Renal pelvis (tissue), 4 donors: ENCODE measurements around the gene FNDC3B. TPM values are rescaled to one million over a fixed set of nuclear protein-coding genes. Genes with fewer than 3 reads are reported as not detected.

ENCODE experiments used
- DNase-seq: peaks from one replicate; pipeline ENCODE4 v3.0.0-alpha.2; 2013
- polyA plus RNA-seq, 3 donors: library from polyadenylated mRNA; unstranded; fragments of 120-200 nt; gene quantifications; one replicate each; pipeline ENCODE4 v1.2.1, GENCODE V29; 2013; ENCODE audit not compliant: insufficient read length in 3 of 3

Gene FNDC3B
- polyA plus RNA-seq, 3 donors = 52.8 to 61.6 (median 59.7) TPM

GRCh38 chr3:172259111-172259541 lies 219.7 kb downstream of the FNDC3B start:
- peak; percentile 23 for DNase-seq

- DNase-seq = peak; percentile 37
Observed at GRCh38 chr3:172259726-172260248, 220.4 kb downstream of the FNDC3B start.

- no peak for DNase-seq
Observed at GRCh38 chr3:172260381-172260780, 221.0 kb downstream of the FNDC3B start.

GRCh38 chr3:172261054-172261453 lies 221.7 kb downstream of the FNDC3B start:
- no peak for DNase-seq

- no peak for DNase-seq
Observed at GRCh38 chr3:172262991-172263608, 223.7 kb downstream of the FNDC3B start.

- no peak for DNase-seq
Observed at GRCh38 chr3:172263781-172264486, 224.6 kb downstream of the FNDC3B start.

GRCh38 chr3:172266103-172266502 lies 226.7 kb downstream of the FNDC3B start:
- DNase-seq = no peak

GRCh38 chr3:172268425-172268824 lies 229.0 kb downstream of the FNDC3B start:
- DNase-seq = no peak

- DNase-seq = no peak
Observed at GRCh38 chr3:172268868-172269267, 229.5 kb downstream of the FNDC3B start.

GRCh38 chr3:172270557-172271166 lies 231.3 kb downstream of the FNDC3B start:
- no peak for DNase-seq

- DNase-seq = no peak
Observed at GRCh38 chr3:172271386-172271976, 232.1 kb downstream of the FNDC3B start.

- no peak for DNase-seq
Observed at GRCh38 chr3:172272698-172273097, 233.3 kb downstream of the FNDC3B start.

- DNase-seq = no peak
Observed at GRCh38 chr3:172273378-172273777, 234.0 kb downstream of the FNDC3B start.

- DNase-seq = no peak
Observed at GRCh38 chr3:172274906-172275305, 235.5 kb downstream of the FNDC3B start.

- DNase-seq = no peak
Observed at GRCh38 chr3:172275586-172275985, 236.2 kb downstream of the FNDC3B start.

GRCh38 chr3:172276103-172276502 lies 236.7 kb downstream of the FNDC3B start:
- no peak for DNase-seq

GRCh38 chr3:172277151-172277652 lies 237.8 kb downstream of the FNDC3B start:
- no peak for DNase-seq

- DNase-seq = no peak
Observed at GRCh38 chr3:172279191-172279640, 239.8 kb downstream of the FNDC3B start.

- no peak for DNase-seq
Observed at GRCh38 chr3:172279974-172280373, 240.6 kb downstream of the FNDC3B start.

GRCh38 chr3:172280406-172281051 lies 241.2 kb downstream of the FNDC3B start:
- DNase-seq = no peak

- no peak for DNase-seq
Observed at GRCh38 chr3:172281884-172282283, 242.5 kb downstream of the FNDC3B start.

- DNase-seq = no peak
Observed at GRCh38 chr3:172282850-172283249, 243.5 kb downstream of the FNDC3B start.
